Ishikawa (cell line): Measurements from ENCODE around the gene TBCD.

Experiments used
- CEBPB ChIP-seq: IDR thresholded peaks from 2 replicates; pipeline ENCODE4 v1.6.1; 2012
- CREB1 ChIP-seq: IDR thresholded peaks from 2 replicates; pipeline ENCODE4 v1.6.1; 2012; ENCODE audit warnings: low read depth
- EGR1 ChIP-seq: IDR thresholded peaks from 2 replicates; pipeline ENCODE4 v1.6.1; 2012
- EP300 ChIP-seq: IDR thresholded peaks from 2 replicates; pipeline ENCODE4 v1.6.1; 2012; ENCODE audit warnings: borderline replicate concordance
- FOXM1 ChIP-seq: IDR thresholded peaks from 2 replicates; pipeline ENCODE4 v1.6.1; 2012; ENCODE audit warnings: low read depth, borderline replicate concordance
- NFIC ChIP-seq: IDR thresholded peaks from 2 replicates; pipeline ENCODE4 v1.6.1; 2012
- RAD21 ChIP-seq: IDR thresholded peaks from 2 replicates; pipeline ENCODE4 v1.6.1; 2012; ENCODE audit warnings: low read depth
- TAF1 ChIP-seq: IDR thresholded peaks from 2 replicates; pipeline ENCODE4 v1.6.1; 2012; ENCODE audit warnings: low read depth, mild to moderate bottlenecking
- TCF12 ChIP-seq: IDR thresholded peaks from 2 replicates; pipeline ENCODE4 v1.6.1; 2012; ENCODE audit warnings: low read depth
- TEAD4 ChIP-seq: IDR thresholded peaks from 2 replicates; pipeline ENCODE4 v1.6.1; 2012
- USF1 ChIP-seq: IDR thresholded peaks from 2 replicates; pipeline ENCODE4 v1.6.1; 2012
- YY1 ChIP-seq: IDR thresholded peaks from 2 replicates; pipeline ENCODE4 v1.6.1; 2012; ENCODE audit warnings: low read depth
- TF ChIP-seq, protein P1 (sequence below): IDR thresholded peaks from 2 replicates; pipeline ENCODE4 v1.6.1; 2012
- TF ChIP-seq, protein P2 (sequence below): IDR thresholded peaks from 2 replicates; pipeline ENCODE4 v1.6.1; 2012; ENCODE audit warnings: low read depth, mild to moderate bottlenecking

TBCD gene

DNA sequence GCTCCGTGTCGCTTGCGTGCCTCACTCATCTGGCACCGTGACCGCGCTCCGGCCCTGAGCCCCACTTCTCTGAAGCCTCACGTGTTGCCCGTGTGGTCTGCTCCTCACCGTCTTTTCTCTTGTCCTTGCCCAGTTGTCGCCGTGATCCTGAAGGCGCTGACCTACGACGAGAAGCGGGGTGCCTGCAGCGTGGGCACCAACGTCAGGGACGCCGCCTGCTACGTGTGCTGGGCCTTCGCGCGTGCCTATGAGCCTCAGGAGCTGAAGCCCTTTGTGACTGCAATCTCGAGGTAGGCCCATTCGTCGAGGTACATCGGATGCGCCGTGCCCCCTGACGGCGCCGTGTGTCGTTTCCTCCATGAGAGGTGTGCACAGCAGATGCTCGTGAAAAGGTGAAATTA lies 118.2 kb downstream of the TBCD start:
- TF ChIP-seq FOXM1 (no peak), YY1 (no peak), EGR1 (no peak), TAF1 (no peak), EP300 (no peak), NFIC (no peak), TEAD4 (no peak), RAD21 (no peak), CREB1 (no peak), TCF12 (no peak)
- TF ChIP-seq, protein P1, sequence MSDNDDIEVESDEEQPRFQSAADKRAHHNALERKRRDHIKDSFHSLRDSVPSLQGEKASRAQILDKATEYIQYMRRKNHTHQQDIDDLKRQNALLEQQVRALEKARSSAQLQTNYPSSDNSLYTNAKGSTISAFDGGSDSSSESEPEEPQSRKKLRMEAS = no peak
- TF ChIP-seq, protein P2, sequence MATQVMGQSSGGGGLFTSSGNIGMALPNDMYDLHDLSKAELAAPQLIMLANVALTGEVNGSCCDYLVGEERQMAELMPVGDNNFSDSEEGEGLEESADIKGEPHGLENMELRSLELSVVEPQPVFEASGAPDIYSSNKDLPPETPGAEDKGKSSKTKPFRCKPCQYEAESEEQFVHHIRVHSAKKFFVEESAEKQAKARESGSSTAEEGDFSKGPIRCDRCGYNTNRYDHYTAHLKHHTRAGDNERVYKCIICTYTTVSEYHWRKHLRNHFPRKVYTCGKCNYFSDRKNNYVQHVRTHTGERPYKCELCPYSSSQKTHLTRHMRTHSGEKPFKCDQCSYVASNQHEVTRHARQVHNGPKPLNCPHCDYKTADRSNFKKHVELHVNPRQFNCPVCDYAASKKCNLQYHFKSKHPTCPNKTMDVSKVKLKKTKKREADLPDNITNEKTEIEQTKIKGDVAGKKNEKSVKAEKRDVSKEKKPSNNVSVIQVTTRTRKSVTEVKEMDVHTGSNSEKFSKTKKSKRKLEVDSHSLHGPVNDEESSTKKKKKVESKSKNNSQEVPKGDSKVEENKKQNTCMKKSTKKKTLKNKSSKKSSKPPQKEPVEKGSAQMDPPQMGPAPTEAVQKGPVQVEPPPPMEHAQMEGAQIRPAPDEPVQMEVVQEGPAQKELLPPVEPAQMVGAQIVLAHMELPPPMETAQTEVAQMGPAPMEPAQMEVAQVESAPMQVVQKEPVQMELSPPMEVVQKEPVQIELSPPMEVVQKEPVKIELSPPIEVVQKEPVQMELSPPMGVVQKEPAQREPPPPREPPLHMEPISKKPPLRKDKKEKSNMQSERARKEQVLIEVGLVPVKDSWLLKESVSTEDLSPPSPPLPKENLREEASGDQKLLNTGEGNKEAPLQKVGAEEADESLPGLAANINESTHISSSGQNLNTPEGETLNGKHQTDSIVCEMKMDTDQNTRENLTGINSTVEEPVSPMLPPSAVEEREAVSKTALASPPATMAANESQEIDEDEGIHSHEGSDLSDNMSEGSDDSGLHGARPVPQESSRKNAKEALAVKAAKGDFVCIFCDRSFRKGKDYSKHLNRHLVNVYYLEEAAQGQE = no peak

- TF ChIP-seq EP300 = no peak
- TF ChIP-seq USF1 = no peak
- TF ChIP-seq TEAD4 = no peak
- TF ChIP-seq CREB1 = no peak
- no peak for TF ChIP-seq NFIC
- no peak for TF ChIP-seq RAD21
- TF ChIP-seq TCF12 = no peak
- TF ChIP-seq TAF1 = no peak
- no peak for TF ChIP-seq CEBPB
- TF ChIP-seq EGR1 = no peak
- no peak for TF ChIP-seq YY1
Measured at GRCh38 chr17:82870541-82870940, 118.7 kb downstream of the TBCD start.

- TF ChIP-seq, protein P1 = no peak
- TF ChIP-seq RAD21 (no peak), EGR1 (no peak), USF1 (no peak), CREB1 (no peak), TCF12 (no peak), TEAD4 (no peak), EP300 (no peak), FOXM1 (no peak), NFIC (no peak), CEBPB (no peak)
- TF ChIP-seq, protein P2 = no peak
Measured at GRCh38 chr17:82871056-82871775, 119.4 kb downstream of the TBCD start.

DNA sequence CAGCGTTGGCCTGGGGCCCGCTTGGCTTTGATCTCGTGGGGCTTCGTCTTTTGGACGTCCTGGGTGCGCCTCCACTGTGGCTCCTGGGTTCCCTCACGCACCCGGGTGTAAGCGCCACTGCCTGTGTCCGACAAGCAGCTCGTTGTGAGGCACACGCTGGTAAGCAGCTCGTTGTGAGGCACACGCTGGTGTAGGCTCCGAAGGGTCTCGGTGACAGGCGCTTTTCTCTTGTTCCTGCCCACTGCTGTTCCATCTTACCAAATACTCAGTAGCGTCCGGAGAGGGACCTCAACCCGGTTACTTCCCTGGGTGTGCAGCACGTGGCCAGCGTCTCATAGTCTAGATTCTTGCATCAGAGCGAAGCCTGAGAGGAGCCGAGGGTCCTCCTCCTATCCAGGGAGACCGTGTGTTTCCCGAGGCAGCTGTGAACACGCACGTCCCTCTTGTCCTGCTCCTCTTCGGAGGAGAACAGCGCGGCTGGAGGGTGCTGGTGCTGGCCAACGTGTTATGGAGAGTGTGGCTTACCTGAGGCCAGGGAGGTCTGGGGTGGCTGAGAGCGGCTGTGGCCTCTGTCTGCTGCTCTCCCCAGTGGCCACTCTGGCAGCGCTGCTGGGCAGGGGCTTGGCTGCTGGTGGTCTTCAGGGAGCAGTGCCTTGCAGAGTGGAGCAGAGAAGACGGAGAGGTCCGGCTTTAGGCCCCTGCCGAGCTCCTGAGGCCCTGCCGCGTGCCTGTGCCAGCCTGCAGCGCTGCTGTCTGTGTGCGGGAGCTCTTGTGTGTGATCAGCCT lies 120.1 kb downstream of the TBCD start:
- TF ChIP-seq TEAD4 = no peak
- no peak for TF ChIP-seq USF1
- no peak for TF ChIP-seq CEBPB
- no peak for TF ChIP-seq RAD21
- TF ChIP-seq, protein P2 = no peak
- TF ChIP-seq, protein P1 = no peak
- no peak for TF ChIP-seq NFIC
- TF ChIP-seq EP300 = no peak
